PFSK-1 (cell line): Measurements from ENCODE around the gene RPS27L.

Source experiments
- FOXP2 ChIP-seq: optimal IDR thresholded peaks from 2 replicates; pipeline ENCODE3; 2011; ENCODE audit warnings: borderline replicate concordance, control low read depth, inconsistent platforms; ENCODE audit not compliant: insufficient read depth; ENCODE audit errors: extremely low read length, extremely low read depth
- POLR2AphosphoS5 ChIP-seq: IDR thresholded peaks from 2 replicates; pipeline ENCODE4 v1.6.1; 2012; ENCODE audit warnings: low read depth, mild to moderate bottlenecking, control low read depth, low read length, moderate library complexity
- REST ChIP-seq, 2 experiments: IDR thresholded peaks; 2 replicates each; pipeline versions ENCODE4 v1.6.1 to v1.8.0; 2011 to 2012; ENCODE audit warnings: low read depth in 2 of 2, low read length in 2 of 2, control low read depth in 1 of 2, inconsistent platforms in 1 of 2, mild to moderate bottlenecking in 1 of 2, moderate library complexity in 1 of 2; ENCODE audit not compliant: insufficient read depth in 1 of 2
- SIN3A ChIP-seq: IDR thresholded peaks from 2 replicates; pipeline ENCODE4 v1.6.1; 2012; ENCODE audit warnings: mild to moderate bottlenecking, low read length, moderate library complexity, borderline replicate concordance; ENCODE audit not compliant: insufficient read depth
- TAF1 ChIP-seq: IDR thresholded peaks from 2 replicates; pipeline ENCODE4 v1.6.1; 2012; ENCODE audit warnings: low read length, control low read depth, borderline replicate concordance; ENCODE audit not compliant: insufficient read depth

The RPS27L gene

GRCh38 chr15:63200464-63201249, 43.4 kb upstream of the RPS27L start:
- TF ChIP-seq SIN3A (no peak), POLR2AphosphoS5 (no peak), REST (IDR thresholded peaks at IDR 0.05; ENCODE audit: insufficient read depth in 1 of 2, low read depth in 2 of 2, low read length in 2 of 2) (no peak), FOXP2 (no peak), TAF1 (no peak)

- TF ChIP-seq FOXP2 (no peak), REST (IDR thresholded peaks at IDR 0.05; ENCODE audit: insufficient read depth in 1 of 2, low read depth in 2 of 2, low read length in 2 of 2) (no peak), POLR2AphosphoS5 (no peak), TAF1 (no peak), SIN3A (no peak)
Measured at GRCh38 chr15:63198371-63199250, 41.3 kb upstream of the RPS27L start.

- no peak for TF ChIP-seq POLR2AphosphoS5
- TF ChIP-seq FOXP2, result no peak
Measured at GRCh38 chr15:63197626-63198025, 40.3 kb upstream of the RPS27L start.

- TF ChIP-seq FOXP2, result no peak
- no peak for TF ChIP-seq REST (IDR thresholded peaks at IDR 0.05; ENCODE audit: insufficient read depth in 1 of 2, low read depth in 2 of 2, low read length in 2 of 2)
- TF ChIP-seq TAF1, result no peak
- no peak for TF ChIP-seq POLR2AphosphoS5
- TF ChIP-seq SIN3A, result no peak
Measured at GRCh38 chr15:63196842-63197241, 39.6 kb upstream of the RPS27L start.

GRCh38 chr15:63195569-63196015, 38.3 kb upstream of the RPS27L start:
- TF ChIP-seq TAF1 (no peak), REST (IDR thresholded peaks at IDR 0.05; ENCODE audit: insufficient read depth in 1 of 2, low read depth in 2 of 2, low read length in 2 of 2) (no peak)
